Neuronal stem cell (in vitro differentiated cells): ENCODE results near the gene IPO13.

Experiments used
- DNase-seq: peaks from one replicate; pipeline ENCODE4 v3.0.0-alpha.2; 2013; ENCODE audit warnings: low spot score
- H2AFZ ChIP-seq: one replicate; pipeline ENCODE4 v1.6.1; 2013; ENCODE audit warnings: mild to moderate bottlenecking, low read length, inconsistent platforms
- H2AK5ac ChIP-seq: 2 replicates; pipeline ENCODE4 v1.6.1; 2013; ENCODE audit warnings: low read depth, mild to moderate bottlenecking, inconsistent platforms, low read length, moderate library complexity, mixed read lengths
- H2BK120ac ChIP-seq: 2 replicates; pipeline ENCODE4 v1.6.1; 2013; ENCODE audit warnings: low read depth, mild to moderate bottlenecking, inconsistent platforms, low read length, moderate library complexity, mixed read lengths
- H2BK12ac ChIP-seq: one replicate; pipeline ENCODE4 v1.6.1; 2013; ENCODE audit warnings: low read length, inconsistent platforms
- H2BK15ac ChIP-seq: 2 replicates; pipeline ENCODE4 v1.6.1; 2013; ENCODE audit warnings: mild to moderate bottlenecking, low read length, inconsistent platforms, mixed read lengths
- H2BK5ac ChIP-seq: one replicate; pipeline ENCODE4 v1.6.1; 2013; ENCODE audit warnings: inconsistent platforms, mild to moderate bottlenecking, low read length, moderate library complexity
- H3K14ac ChIP-seq: one replicate; pipeline ENCODE4 v1.6.1; 2013; ENCODE audit warnings: low read length, inconsistent platforms
- H3K18ac ChIP-seq: 2 replicates; pipeline ENCODE4 v1.6.1; 2013; ENCODE audit warnings: low read length, inconsistent platforms
- H3K23ac ChIP-seq: 2 replicates; pipeline ENCODE4 v1.6.1; 2013; ENCODE audit warnings: low read depth, mild to moderate bottlenecking, mixed read lengths, low read length, inconsistent platforms; ENCODE audit not compliant: poor library complexity
- H3K27ac ChIP-seq: replicated peaks from 3 replicates; pipeline ENCODE4 v1.5.1; 2013; ENCODE audit warnings: low read length, inconsistent platforms
- H3K27me3 ChIP-seq, 3 experiments: 2 replicates each; pipeline ENCODE4 v1.6.1; 2013; ENCODE audit warnings: low read length in 3 of 3, mild to moderate bottlenecking in 2 of 3, inconsistent platforms in 1 of 3, low read depth in 1 of 3, mixed read lengths in 1 of 3, moderate library complexity in 1 of 3; ENCODE audit not compliant: control insufficient read depth in 3 of 3, insufficient read depth in 3 of 3
- H3K36me3 ChIP-seq, 2 donors: replicated peaks in 1 of 2; 2 replicates each; pipeline ENCODE4 v1.6.1; 2013; ENCODE audit warnings: low read length in 2 of 2; ENCODE audit not compliant: control insufficient read depth in 2 of 2, insufficient read depth in 2 of 2
- H3K4ac ChIP-seq: 2 replicates; pipeline ENCODE4 v1.6.1; 2013; ENCODE audit warnings: inconsistent platforms, mild to moderate bottlenecking, low read length, moderate library complexity
- H3K4me1 ChIP-seq, 2 donors: 1 replicate in 1 of 2; 2 replicates in 1 of 2; pipeline ENCODE4 v1.6.1; 2013; ENCODE audit warnings: low read length in 2 of 2, low read depth in 1 of 2; ENCODE audit not compliant: control insufficient read depth in 2 of 2, insufficient read depth in 1 of 2
- H3K4me2 ChIP-seq: one replicate; pipeline ENCODE4 v1.6.1; 2013; ENCODE audit warnings: mild to moderate bottlenecking, low read length, inconsistent platforms; ENCODE audit not compliant: insufficient read depth, poor library complexity, severe bottlenecking
- H3K4me3 ChIP-seq, 2 donors: 2 replicates each; pipeline ENCODE4 v1.5.1; 2013; ENCODE audit warnings: low read length in 2 of 2, mild to moderate bottlenecking in 2 of 2, inconsistent platforms in 1 of 2, moderate library complexity in 1 of 2
- H3K79me1 ChIP-seq: one replicate; pipeline ENCODE4 v1.6.1; 2013; ENCODE audit warnings: low read depth, mild to moderate bottlenecking, inconsistent platforms, low read length, moderate library complexity
- H3K9ac ChIP-seq: one replicate; pipeline ENCODE4 v1.6.1; 2013; ENCODE audit warnings: mild to moderate bottlenecking, low read depth, low read length, inconsistent platforms; ENCODE audit not compliant: poor library complexity
- H3K9me3 ChIP-seq, 2 donors: replicated peaks in 1 of 2; 2 replicates each; pipeline versions ENCODE3 to v1.6.1; 2013; ENCODE audit warnings: low read length in 2 of 2, mild to moderate bottlenecking in 2 of 2, inconsistent platforms in 1 of 2, low read depth in 1 of 2, mixed read lengths in 1 of 2, moderate library complexity in 1 of 2; ENCODE audit not compliant: control insufficient read depth in 2 of 2, insufficient read depth in 1 of 2
- H4K8ac ChIP-seq: one replicate; pipeline ENCODE4 v1.6.1; 2013; ENCODE audit warnings: low read depth, mild to moderate bottlenecking, inconsistent platforms, low read length, moderate library complexity
- H4K91ac ChIP-seq: one replicate; pipeline ENCODE4 v1.6.1; 2013; ENCODE audit warnings: low read length, low read depth, mild to moderate bottlenecking, inconsistent platforms; ENCODE audit not compliant: poor library complexity
- WGBS, 2 donors: extraction: QIAGEN DNeasy Blood & Tissue Kit; methylation state at CpG; one replicate each; pipeline ENCODE4 v1.1.7; 2013; ENCODE audit warnings: missing lambda C conversion rate in 2 of 2, mixed read lengths in 1 of 2; ENCODE audit not compliant: insufficient read length in 2 of 2, insufficient replicate concordance in 1 of 2; ENCODE audit errors: extremely low coverage in 2 of 2; 5-methylcytosine and 5-hydroxymethylcytosine counted together

The IPO13 gene

DNA sequence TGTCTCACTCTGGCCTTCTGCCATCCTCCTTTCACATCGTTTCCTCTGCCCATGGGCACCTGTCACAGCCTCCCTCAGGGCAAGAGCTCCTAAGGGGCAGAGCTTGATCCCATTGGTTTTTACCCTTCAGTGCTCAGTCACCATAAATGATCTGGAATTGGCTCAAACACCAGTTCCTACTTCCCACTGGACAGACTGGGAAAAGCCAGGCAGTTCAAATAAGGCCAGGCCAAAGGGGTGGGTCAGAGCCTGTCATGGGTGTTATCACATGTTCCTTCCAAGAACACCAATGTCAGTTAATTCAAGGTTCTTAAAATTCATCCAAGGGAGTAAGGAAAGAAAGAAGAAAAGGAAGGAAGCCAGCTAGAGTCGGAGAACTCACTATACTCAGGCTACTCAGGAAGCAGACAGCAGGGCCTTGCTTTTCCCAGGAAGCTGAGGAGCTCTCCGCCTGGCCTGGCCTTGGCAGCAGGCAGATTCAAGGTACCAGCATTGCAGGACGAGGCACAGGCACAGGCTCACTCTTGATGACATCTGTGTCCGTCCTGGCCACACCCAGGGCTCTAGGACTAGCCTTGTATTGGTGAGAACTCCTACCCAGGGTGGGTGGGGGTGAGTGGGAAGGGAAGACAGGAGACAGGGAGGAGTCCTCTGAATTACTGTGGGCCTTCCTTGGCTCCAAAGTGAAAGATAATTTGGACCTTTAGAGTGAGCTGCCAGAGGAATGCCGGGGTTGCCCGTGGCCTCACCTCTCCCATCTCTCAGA lies 45.4 kb upstream of the IPO13 start:
- Histone ChIP-seq H3K18ac (no peak overlapping the region), H3K4me2 (no peak overlapping the region), H3K79me1 (peaks cover 3% of the 10 kb centered on the region), H3K4ac (no peak overlapping the region), H4K8ac (no peak overlapping the region), H2BK120ac (no peak overlapping the region), H2BK12ac (no peak overlapping the region), H2BK15ac (no peak overlapping the region), H3K23ac (no peak overlapping the region), H4K91ac (no peak overlapping the region), H3K9ac (no peak overlapping the region), H2AK5ac (no peak overlapping the region), H2BK5ac (no peak overlapping the region), H3K4me3 (no peak overlapping the region), H3K27me3 (no peaks in the 10 kb centered on the region), H2AFZ (no peak overlapping the region), H3K27ac (no peak overlapping the region), H3K36me3 (peaks cover 3 to 48% of the 10 kb centered on the region in 2 donors), H3K9me3 (no peaks in the 10 kb centered on the region), H3K4me1 (no peaks in the 10 kb centered on the region), H3K14ac (no peak overlapping the region)
- no CpG with 5 or more reads among the region's 7 CpGs for WGBS, 2 donors
- no peak for DNase-seq

DNA sequence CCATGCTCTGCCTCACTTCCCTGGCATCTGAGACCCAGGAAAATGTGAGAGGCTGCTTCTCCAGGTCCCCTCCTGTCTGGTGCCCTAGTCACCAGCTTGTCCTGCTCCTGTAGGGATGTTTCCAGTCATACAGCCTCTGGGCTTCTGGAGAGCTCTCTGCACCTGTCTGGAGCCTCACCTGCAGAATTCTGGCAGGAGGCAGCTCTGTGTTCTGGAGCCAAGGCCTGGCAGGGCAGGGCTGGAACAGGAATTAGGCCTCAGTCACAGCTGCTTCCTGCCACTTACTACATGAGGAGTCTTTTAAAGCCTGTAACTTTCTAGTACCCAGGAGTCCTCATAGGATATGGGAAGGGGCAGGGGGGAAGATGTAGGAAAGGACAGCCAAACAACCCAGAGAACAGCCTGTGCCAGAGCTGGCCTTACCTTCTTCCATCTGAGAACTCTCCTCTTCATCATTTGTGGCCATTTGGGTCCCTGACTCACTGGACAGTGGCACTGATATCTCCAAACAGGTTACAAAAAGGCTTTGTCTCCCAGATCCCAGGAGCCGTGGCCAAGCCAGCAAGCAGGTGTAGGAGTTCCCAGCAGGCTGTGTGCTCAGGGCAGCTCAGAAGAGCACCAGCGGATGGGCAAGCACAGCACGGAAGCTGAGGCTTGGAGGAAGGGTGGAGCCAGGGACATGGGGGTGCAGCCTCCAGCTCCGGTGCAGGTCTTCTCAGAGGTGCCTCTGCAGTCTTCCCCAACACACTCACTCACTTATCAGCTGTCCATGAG lies 44.5 kb upstream of the IPO13 start:
- no peak for DNase-seq
- no peak overlapping the region for H3K4ac ChIP-seq
- H3K9me3 ChIP-seq = no peaks in the 10 kb centered on the region
- H2BK5ac ChIP-seq = no peak overlapping the region
- no peaks in the 10 kb centered on the region for H3K4me1 ChIP-seq
- H3K4me2 ChIP-seq = no peak overlapping the region
- H3K4me3 ChIP-seq = no peak overlapping the region
- H3K14ac ChIP-seq = no peak overlapping the region
- no peak overlapping the region for H2BK12ac ChIP-seq
- H3K36me3 ChIP-seq = peaks cover 2 to 52% of the 10 kb centered on the region in 2 donors
- no peaks in the 10 kb centered on the region for H3K27me3 ChIP-seq
- peaks cover 3% of the 10 kb centered on the region for H3K79me1 ChIP-seq
- no CpG with 5 or more reads among the region's 4 CpGs for WGBS, 2 donors
- H4K91ac ChIP-seq = no peak overlapping the region
- H3K27ac ChIP-seq = no peak overlapping the region
- no peak overlapping the region for H3K9ac ChIP-seq
- H4K8ac ChIP-seq = no peak overlapping the region
- H2BK120ac ChIP-seq = no peak overlapping the region
- no peak overlapping the region for H3K18ac ChIP-seq
- no peak overlapping the region for H3K23ac ChIP-seq
- H2AFZ ChIP-seq = no peak overlapping the region
- H2BK15ac ChIP-seq = no peak overlapping the region
- no peak overlapping the region for H2AK5ac ChIP-seq

DNA sequence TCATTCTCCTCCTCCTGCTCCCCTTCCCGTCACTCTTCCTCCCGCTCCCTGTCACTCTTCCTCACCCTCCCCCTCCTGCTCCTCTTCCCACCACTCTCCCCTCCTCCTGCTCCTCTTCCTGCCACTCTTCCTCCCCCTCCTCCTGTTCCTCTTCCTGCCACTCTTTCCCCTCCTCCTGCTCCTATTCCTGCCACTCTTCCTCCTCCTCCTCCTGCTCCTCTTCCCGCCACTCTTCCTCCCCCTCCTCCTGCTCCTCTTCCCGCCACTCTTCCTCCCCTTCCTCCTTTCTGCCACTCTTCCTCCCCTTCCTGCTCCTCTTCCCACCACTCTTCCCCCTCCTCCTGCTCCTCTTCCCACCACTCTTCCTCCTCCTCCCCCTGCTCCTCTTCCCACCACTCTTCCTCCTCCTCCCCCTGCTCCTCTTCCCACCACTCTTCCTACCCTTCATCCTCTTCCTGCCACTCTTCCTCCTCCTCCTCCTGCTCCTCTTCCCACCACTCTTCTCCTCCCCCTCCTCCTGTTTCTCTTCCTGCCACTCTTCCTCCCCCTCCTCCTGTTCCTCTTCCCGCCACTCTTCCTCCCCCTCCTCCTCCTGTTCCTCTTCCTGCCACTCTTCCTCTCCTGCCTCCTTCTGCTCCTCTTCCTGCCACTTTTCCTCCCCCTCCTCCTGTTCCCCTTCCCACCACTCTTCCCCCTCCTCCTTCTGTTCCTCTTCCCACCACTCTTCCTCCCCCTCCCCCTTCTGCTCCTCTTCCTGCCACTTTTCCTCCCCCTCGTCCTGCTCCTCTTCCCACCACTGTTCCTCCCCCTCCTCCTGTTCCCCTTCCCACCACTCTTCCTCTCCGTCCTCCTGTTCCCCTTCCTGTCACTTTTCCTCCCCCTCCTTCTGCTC lies 41.8 kb upstream of the IPO13 start:
- no peak overlapping the region for H3K4me3 ChIP-seq
- H3K79me1 ChIP-seq = no peaks in the 10 kb centered on the region
- H4K8ac ChIP-seq = no peak overlapping the region
- no peak overlapping the region for H3K9ac ChIP-seq
- H2BK15ac ChIP-seq = no peak overlapping the region
- H3K36me3 ChIP-seq = peaks cover 2 to 27% of the 10 kb centered on the region in 2 donors
- H3K27me3 ChIP-seq = no peaks in the 10 kb centered on the region
- H3K18ac ChIP-seq = no peak overlapping the region
- H2BK5ac ChIP-seq = no peak overlapping the region
- no peak overlapping the region for H3K27ac ChIP-seq
- H3K4ac ChIP-seq = no peak overlapping the region
- H3K4me2 ChIP-seq = no peak overlapping the region
- no peak overlapping the region for H4K91ac ChIP-seq
- no peak overlapping the region for H2AFZ ChIP-seq
- H3K9me3 ChIP-seq = no peaks in the 10 kb centered on the region
- H3K14ac ChIP-seq = no peak overlapping the region
- H3K4me1 ChIP-seq = no peaks in the 10 kb centered on the region
- no peak overlapping the region for H2BK120ac ChIP-seq
- DNase-seq = no peak
- H2AK5ac ChIP-seq = no peak overlapping the region
- no peak overlapping the region for H3K23ac ChIP-seq
- WGBS, 2 donors = no CpG with 5 or more reads among the region's 7 CpGs
- no peak overlapping the region for H2BK12ac ChIP-seq
